Activated CD8-positive, alpha-beta T cell treated with anti-CD3 and anti-CD28 coated beads for 36 hours (primary cell): Measurements from ENCODE around the gene TSPAN4. TPM values are rescaled to one million over a fixed set of nuclear protein-coding genes. Genes with fewer than 3 reads are reported as not detected.

Experiments
- ATAC-seq: fragments of 200-7000 bp; cut with Tn5 transposase; one replicate; pipeline ENCODE4 v1.10.0; 2021; ENCODE audit warnings: mild to moderate bottlenecking, moderate library complexity
- CTCF ChIA-PET: fragments of 350-600 bp; sonication (Branson Sonifier 250); formaldehyde crosslinking; loops from one replicate; lab custom pipeline; 2021; ENCODE audit warnings: antibody characterized with exemption; lab: Charles Lee
- POLR2A ChIA-PET: fragments of 350-600 bp; sonication (Branson Sonifier 250); formaldehyde crosslinking; loops from one replicate; lab custom pipeline; 2021; ENCODE audit warnings: antibody characterized with exemption; lab: Charles Lee
- DNase-seq: peaks from one replicate; pipeline ENCODE4 v3.0.0-alpha.2; 2020
- H3K27ac Mint-ChIP-seq: one replicate; pipeline ENCODE4 v1.8.0; 2021; ENCODE audit warnings: mild to moderate bottlenecking, mixed read lengths
- H3K27me3 Mint-ChIP-seq: one replicate; pipeline ENCODE4 v1.8.0; 2021; ENCODE audit warnings: mixed read lengths
- H3K36me3 Mint-ChIP-seq: one replicate; pipeline ENCODE4 v1.8.0; 2021; ENCODE audit warnings: low read depth, mixed read lengths
- H3K4me1 Mint-ChIP-seq: one replicate; pipeline ENCODE4 v1.8.0; 2021; ENCODE audit warnings: low read depth, mixed read lengths
- H3K4me3 Mint-ChIP-seq: one replicate; pipeline ENCODE4 v1.8.0; 2021; ENCODE audit warnings: mild to moderate bottlenecking, moderate library complexity, mixed read lengths
- H3K9me3 Mint-ChIP-seq: one replicate; pipeline ENCODE4 v1.8.0; 2021; ENCODE audit warnings: mixed read lengths
- CTCF ChIP-seq: fragments of 200-600 bp; IDR thresholded peaks from one replicate; pipeline ENCODE4 v1.8.0; 2022; ENCODE audit warnings: antibody characterized with exemption, mild to moderate bottlenecking
- intact Hi-C: fragments of 100-400 bp; cut with micrococcal nuclease; formaldehyde crosslinking; loops from one replicate; pipeline ENCODE4 v1.10.0; 2022
- total RNA-seq, 2 experiments: library from RNA; stranded (reverse); gene quantifications; one replicate each; pipeline ENCODE4 v1.2.3, GENCODE V29; 2021

TSPAN4 gene
- total RNA-seq, 2 experiments from 2014 or later: 15.4 to 16.0 TPM

- Mint-ChIP-seq H3K27me3 (no peaks in the 10 kb centered on the region), H3K9me3 (no peaks in the 10 kb centered on the region), H3K27ac (no peak overlapping the region), H3K4me1 (no peaks in the 10 kb centered on the region), H3K4me3 (no peak overlapping the region), H3K36me3 (peaks cover 6% of the 10 kb centered on the region)
- ATAC-seq (no peak), DNase-seq (no peak)
- intact Hi-C loops: no loop called here
- CTCF ChIA-PET: no interaction called here
- no peak for TF ChIP-seq CTCF
- POLR2A ChIA-PET: interaction anchor here (1.0 kb wide), 1 partner anchor 36 kb away, joined by 3 read pairs; no protein-coding TSS in a partner anchor
Observed at GRCh38 chr11:870418-870817, 27.8 kb downstream of the TSPAN4 start.

- ChIA-PET CTCF (no interaction called here), POLR2A (no interaction called here)
- H3K4me1 Mint-ChIP-seq: no peaks in the 10 kb centered on the region
- no peak for TF ChIP-seq CTCF
- DNase-seq: no peak
- H3K27ac Mint-ChIP-seq: no peak overlapping the region
- no peak overlapping the region for H3K4me3 Mint-ChIP-seq
- no peak for ATAC-seq
- H3K27me3 Mint-ChIP-seq: no peaks in the 10 kb centered on the region
- H3K36me3 Mint-ChIP-seq: peaks cover 11% of the 10 kb centered on the region
- no peaks in the 10 kb centered on the region for H3K9me3 Mint-ChIP-seq
- intact Hi-C loops: no loop called here
Observed at GRCh38 chr11:871472-871871, 28.8 kb downstream of the TSPAN4 start.

- Mint-ChIP-seq H3K36me3 (peaks cover 12% of the 10 kb centered on the region), H3K27ac (no peak overlapping the region), H3K4me3 (no peak overlapping the region), H3K27me3 (no peaks in the 10 kb centered on the region), H3K4me1 (no peaks in the 10 kb centered on the region), H3K9me3 (no peaks in the 10 kb centered on the region)
- CTCF ChIA-PET: no interaction called here
- ATAC-seq (no peak), DNase-seq (no peak)
- no peak for TF ChIP-seq CTCF
- POLR2A ChIA-PET: interaction anchor here (0.8 kb wide), 1 partner anchor 185 kb away, joined by 3 read pairs; no protein-coding TSS in a partner anchor
- intact Hi-C loops: no loop called here
Observed at GRCh38 chr11:872799-873198, 30.1 kb downstream of the TSPAN4 start.

GRCh38 chr11:873706-874105, 31.1 kb downstream of the TSPAN4 start:
- ChIA-PET POLR2A (no interaction called here), CTCF (no interaction called here)
- ATAC-seq: no peak
- no peaks in the 10 kb centered on the region for H3K9me3 Mint-ChIP-seq
- no peaks in the 10 kb centered on the region for H3K4me1 Mint-ChIP-seq
- peaks cover 12% of the 10 kb centered on the region for H3K36me3 Mint-ChIP-seq
- H3K4me3 Mint-ChIP-seq: no peak overlapping the region
- intact Hi-C loops: no loop called here
- H3K27me3 Mint-ChIP-seq: no peaks in the 10 kb centered on the region
- DNase-seq: no peak
- H3K27ac Mint-ChIP-seq: no peak overlapping the region
- TF ChIP-seq CTCF: no peak

- DNase-seq: no peak
- H3K36me3 Mint-ChIP-seq: peaks cover 15% of the 10 kb centered on the region
- H3K4me1 Mint-ChIP-seq: no peaks in the 10 kb centered on the region
- no peak for ATAC-seq
- ChIA-PET POLR2A (interaction anchor here (0.9 kb wide), 1 partner anchor 9 kb away, joined by 4 read pairs; no protein-coding TSS in a partner anchor), CTCF (interaction anchor here (0.9 kb wide), 1 partner anchor 101 kb away, joined by 3 read pairs; no protein-coding TSS in a partner anchor)
- H3K9me3 Mint-ChIP-seq: no peaks in the 10 kb centered on the region
- no peaks in the 10 kb centered on the region for H3K27me3 Mint-ChIP-seq
- intact Hi-C loops: no loop called here
- H3K4me3 Mint-ChIP-seq: no peak overlapping the region
- TF ChIP-seq CTCF: no peak
- H3K27ac Mint-ChIP-seq: no peak overlapping the region
Observed at GRCh38 chr11:875203-875602, 32.6 kb downstream of the TSPAN4 start.
